ENCODE data around the gene POLR2J3.
"Not testable (repeated sequence)": the region's sequence is repeated elsewhere in the genome, so short reads cannot be mapped to it uniquely, and the experiment has no call there.

POLR2J3 gene

DNA sequence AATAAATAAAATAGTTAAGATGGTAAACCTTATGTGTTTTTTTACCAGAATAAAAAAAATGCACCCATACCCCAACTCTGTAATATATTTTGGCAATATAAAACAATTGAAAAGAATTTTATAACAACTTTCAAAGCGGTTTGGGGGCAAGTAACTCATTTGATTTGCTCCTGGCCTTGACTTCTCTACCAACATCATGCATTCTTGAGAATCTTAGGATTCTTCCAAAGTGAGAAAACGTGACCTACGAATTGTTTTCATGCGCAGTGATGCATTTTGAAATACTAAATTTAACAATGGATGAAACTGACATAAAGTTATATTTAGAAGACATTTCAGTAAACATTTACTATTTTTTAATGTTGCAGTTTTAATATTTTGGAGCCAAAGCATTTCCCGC is 51.6 kb downstream of the POLR2J3 start:
- not testable (repeated sequence) for H4K20me1 ChIP-seq; H3K9ac ChIP-seq; H3K27me3 ChIP-seq; H3K4me3 ChIP-seq; H3K4me1 ChIP-seq; H3K9me3 ChIP-seq (replicated peaks in 1 of 11); H3K36me3 ChIP-seq; H3K4me2 ChIP-seq; H3K27ac ChIP-seq

GRCh38 chr7:102517550-102518147 is 54.7 kb downstream of the POLR2J3 start, which contains the start of gene RASA4B:
RASA4B (minus strand) TSS chr7:102517777; CDS start chr7:102517710, 67 bp downstream.
- H3K4me3 ChIP-seq, H3K4me2 ChIP-seq: not testable (repeated sequence)

More at GRCh38 chr7:102517550-102518147, 54.7 kb downstream of the POLR2J3 start, which contains the start of gene RASA4B:
- H3K27ac ChIP-seq; H3K36me3 ChIP-seq; H3K9me3 ChIP-seq (replicated peaks in 1 of 11); H3K4me1 ChIP-seq; H3K9ac ChIP-seq; H3K27me3 ChIP-seq; H4K20me1 ChIP-seq: not testable (repeated sequence)

All from BLaER1 treated with 17β-estradiol and CSF1 and Interleukin-3, amounts not matched to agents 10 nM and 100 nM (cell line).